Glomerular endothelial cell (primary cell): ENCODE data around the gene FOXP1. TPM values are rescaled to one million over a fixed set of nuclear protein-coding genes. Genes with fewer than 3 reads are reported as not detected.

Experiments
- DNase-seq: peaks from one replicate; pipeline ENCODE4 v3.0.0-alpha.2; 2011; ENCODE audit warnings: low read depth, low spot score; ENCODE audit errors: extremely low read depth
- total RNA-seq: library from RNA; depleted of rRNA; stranded (reverse); fragments of >200 nt; gene quantifications from 2 replicates; pipeline ENCODE4 v1.2.3, GENCODE V29; 2015

The FOXP1 gene
- total RNA-seq, 1 donor from 2014 or later: 54.8 TPM

- no peak for DNase-seq
Observed at GRCh38 chr3:71056327-71056726, 527.2 kb downstream of the FOXP1 start.

- DNase-seq: no peak
Observed at GRCh38 chr3:71055257-71056001, 528.1 kb downstream of the FOXP1 start.

- DNase-seq: no peak
Observed at GRCh38 chr3:71054312-71054711, 529.2 kb downstream of the FOXP1 start.

GRCh38 chr3:71053495-71053894, 530.0 kb downstream of the FOXP1 start:
- DNase-seq: no peak

- no peak for DNase-seq
Observed at GRCh38 chr3:71052716-71053115, 530.8 kb downstream of the FOXP1 start.

- no peak for DNase-seq
Observed at GRCh38 chr3:71051893-71052687, 531.4 kb downstream of the FOXP1 start.

- DNase-seq: no peak
Observed at GRCh38 chr3:71051259-71051595, 532.3 kb downstream of the FOXP1 start.

GRCh38 chr3:71050538-71051258, 532.8 kb downstream of the FOXP1 start:
- no peak for DNase-seq

GRCh38 chr3:71050166-71050537, 533.4 kb downstream of the FOXP1 start:
- no peak for DNase-seq

- DNase-seq: no peak
Observed at GRCh38 chr3:71048948-71049347, 534.6 kb downstream of the FOXP1 start.

- DNase-seq: no peak
Observed at GRCh38 chr3:71047616-71048531, 535.7 kb downstream of the FOXP1 start.

- no peak for DNase-seq
Observed at GRCh38 chr3:71046791-71047190, 536.7 kb downstream of the FOXP1 start.

- DNase-seq: no peak
Observed at GRCh38 chr3:71045917-71046282, 537.6 kb downstream of the FOXP1 start.

- DNase-seq: no peak
Observed at GRCh38 chr3:71045212-71045916, 538.2 kb downstream of the FOXP1 start.

GRCh38 chr3:71042759-71043158, 540.8 kb downstream of the FOXP1 start:
- no peak for DNase-seq

GRCh38 chr3:71041371-71041770, 542.2 kb downstream of the FOXP1 start:
- no peak for DNase-seq

- DNase-seq: no peak
Observed at GRCh38 chr3:71039332-71039731, 544.2 kb downstream of the FOXP1 start.

GRCh38 chr3:71037775-71038174, 545.8 kb downstream of the FOXP1 start:
- DNase-seq: no peak

- no peak for DNase-seq
Observed at GRCh38 chr3:71035886-71036285, 547.6 kb downstream of the FOXP1 start.

- DNase-seq: no peak
Observed at GRCh38 chr3:71035314-71035713, 548.2 kb downstream of the FOXP1 start.
